Daoy (cell line): ENCODE measurements around the gene ASPHD1. TPM values are rescaled to one million over a fixed set of nuclear protein-coding genes. Genes with fewer than 3 reads are reported as not detected.
"Not testable (repeated sequence)": the region's sequence is repeated elsewhere in the genome, so short reads cannot be mapped to it uniquely, and the experiment has no call there.

ENCODE experiments used
- DNase-seq: peaks from one replicate; pipeline ENCODE4 v3.0.0-alpha.2; 2015; ENCODE audit warnings: low read depth
- total RNA-seq: library from RNA; depleted of rRNA; stranded (reverse); fragments of >200 nt; shearing (Covaris generic); gene quantifications from 2 replicates; pipeline ENCODE4 v1.2.3, GENCODE V29; 2014; rRNA removed

Gene ASPHD1
- total RNA-seq: 0.89 and 2.2 TPM in 2 replicates

GRCh38 chr16:29900102-29900887, at the start of gene ASPHD1:
ASPHD1 (plus strand) TSS chr16:29900488; CDS start chr16:29900972, 484 bp downstream.
- DNase-seq: peak; percentile 84

DNA sequence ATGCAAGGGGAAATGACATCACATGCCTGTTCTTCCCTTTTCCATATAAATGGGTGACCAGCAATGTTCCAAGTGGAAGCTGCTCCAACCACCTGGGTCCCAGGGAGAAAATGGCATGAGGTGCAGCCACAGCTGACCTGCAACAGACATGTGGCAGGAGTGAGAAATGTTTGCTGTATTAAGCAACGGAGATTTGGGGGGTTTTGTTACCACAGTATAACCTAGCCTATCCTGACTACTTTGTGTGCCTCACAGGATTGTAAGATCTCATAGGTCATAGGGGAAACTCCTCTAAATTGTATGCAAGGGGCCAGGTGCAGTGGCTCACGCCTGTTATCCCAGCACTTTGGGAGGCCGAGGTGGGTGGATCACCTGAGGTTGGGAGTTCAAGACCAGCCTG, 49.3 kb upstream of the ASPHD1 start:
- DNase-seq: no peak

- DNase-seq: no peak
Measured at GRCh38 chr16:29852654-29853053, 47.6 kb upstream of the ASPHD1 start.

- no peak for DNase-seq
Measured at GRCh38 chr16:29854520-29855100, 45.7 kb upstream of the ASPHD1 start.

DNA sequence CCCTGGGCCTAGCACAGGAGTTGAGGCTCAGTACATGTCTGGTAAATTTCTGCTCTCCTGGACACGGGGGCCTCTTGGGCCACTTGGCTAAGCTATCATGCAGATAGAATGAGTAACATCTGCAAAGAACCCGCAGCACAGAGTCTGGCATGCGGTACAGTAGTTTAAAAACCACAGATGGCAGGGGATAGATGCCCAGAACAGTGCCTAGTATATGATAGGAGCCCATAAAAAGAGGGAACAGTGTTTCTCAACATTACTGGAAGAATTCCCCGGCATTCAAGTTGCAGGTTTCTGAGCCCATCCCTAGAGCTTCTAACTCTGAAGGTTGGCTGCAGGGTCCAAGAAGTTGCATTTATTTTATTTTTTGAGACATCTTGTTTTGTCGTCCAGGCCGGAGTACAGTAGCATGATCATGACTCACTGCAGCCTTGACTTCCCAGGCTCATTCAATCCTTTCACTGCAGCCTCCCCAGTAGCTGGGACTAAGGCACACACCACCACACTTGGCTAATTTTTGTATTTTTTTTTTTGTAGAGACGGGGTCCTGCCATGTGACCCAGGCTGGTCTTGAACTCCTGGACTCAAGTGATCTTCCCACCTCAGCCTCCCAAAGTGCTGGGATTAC, 43.0 kb upstream of the ASPHD1 start:
- DNase-seq: peak; percentile 17

DNA sequence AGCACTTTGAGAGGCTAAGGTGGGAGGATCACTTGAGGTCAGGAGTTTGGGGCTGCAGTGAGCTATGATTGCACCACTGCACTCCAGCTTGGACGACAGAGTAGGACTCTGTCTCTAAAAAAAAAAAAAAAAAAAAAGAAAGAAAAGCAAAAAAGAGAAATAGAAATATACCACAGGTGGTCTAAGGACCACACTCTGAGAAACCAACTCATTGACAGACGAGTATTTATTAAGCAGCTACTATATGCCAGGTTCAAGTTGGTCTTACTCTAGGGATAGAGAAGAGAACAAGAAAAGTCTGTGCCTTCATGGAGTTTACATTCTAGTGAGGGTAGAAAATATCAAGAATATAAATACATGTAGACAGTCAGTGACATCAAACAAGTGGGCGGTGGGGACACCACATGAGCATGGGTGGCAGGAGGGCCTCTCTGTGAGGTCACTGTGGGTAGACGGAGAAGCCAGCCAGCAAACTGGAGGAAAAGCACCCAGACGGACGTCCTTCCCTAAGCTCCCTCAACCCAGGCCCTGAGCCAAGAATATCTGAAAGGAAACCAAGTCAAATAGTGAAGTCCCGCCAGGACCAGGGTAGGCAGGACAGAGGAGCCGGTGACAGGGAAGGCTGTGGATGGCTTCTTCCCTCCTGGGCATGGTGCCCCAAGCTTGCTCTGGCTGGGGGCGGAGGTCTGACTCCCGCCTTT, 42.0 kb upstream of the ASPHD1 start:
- DNase-seq: no peak

DNA sequence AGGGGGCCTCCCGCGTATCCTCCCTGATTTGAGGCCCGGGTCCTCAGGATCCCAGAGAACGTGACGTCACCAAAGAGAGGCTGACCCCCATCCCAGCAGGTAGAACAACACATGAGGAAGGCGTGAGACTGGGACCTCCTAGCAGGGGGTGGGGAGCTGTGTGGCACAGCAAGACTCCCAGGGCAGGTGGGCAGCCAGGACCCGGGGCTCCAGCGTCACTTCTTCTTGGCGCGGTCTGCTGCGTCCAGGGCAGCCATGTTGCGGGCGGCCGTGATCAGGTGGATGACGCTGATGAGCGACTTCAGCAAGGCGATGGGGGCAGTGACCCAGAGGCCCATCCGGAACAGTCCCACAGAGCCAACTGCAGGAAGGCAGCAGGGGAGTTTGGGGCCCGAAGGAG, 41.3 kb upstream of the ASPHD1 start:
- no peak for DNase-seq

DNA sequence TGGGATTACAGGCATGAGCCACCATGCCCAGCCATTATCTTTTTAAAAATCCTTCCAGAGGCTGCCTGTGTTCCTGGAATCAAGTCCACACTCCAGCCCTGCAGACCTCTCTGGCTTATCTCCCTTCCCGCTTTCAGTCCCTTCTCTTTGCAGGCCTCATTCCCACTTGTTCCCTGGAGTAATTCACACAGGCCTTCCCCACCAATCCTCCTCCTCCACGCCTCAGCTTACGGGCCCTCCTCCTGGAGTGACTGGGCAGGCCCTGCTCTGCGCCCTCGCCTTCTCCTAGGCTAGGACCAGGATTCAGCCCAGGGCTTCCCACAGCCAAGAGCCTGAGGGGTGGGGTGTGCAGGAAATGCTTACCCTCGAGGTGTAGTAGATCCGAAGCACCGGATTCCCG, 40.1 kb upstream of the ASPHD1 start:
- DNase-seq: no peak

GRCh38 chr16:29862383-29862883, 37.9 kb upstream of the ASPHD1 start:
- DNase-seq: peak; percentile 14

DNA sequence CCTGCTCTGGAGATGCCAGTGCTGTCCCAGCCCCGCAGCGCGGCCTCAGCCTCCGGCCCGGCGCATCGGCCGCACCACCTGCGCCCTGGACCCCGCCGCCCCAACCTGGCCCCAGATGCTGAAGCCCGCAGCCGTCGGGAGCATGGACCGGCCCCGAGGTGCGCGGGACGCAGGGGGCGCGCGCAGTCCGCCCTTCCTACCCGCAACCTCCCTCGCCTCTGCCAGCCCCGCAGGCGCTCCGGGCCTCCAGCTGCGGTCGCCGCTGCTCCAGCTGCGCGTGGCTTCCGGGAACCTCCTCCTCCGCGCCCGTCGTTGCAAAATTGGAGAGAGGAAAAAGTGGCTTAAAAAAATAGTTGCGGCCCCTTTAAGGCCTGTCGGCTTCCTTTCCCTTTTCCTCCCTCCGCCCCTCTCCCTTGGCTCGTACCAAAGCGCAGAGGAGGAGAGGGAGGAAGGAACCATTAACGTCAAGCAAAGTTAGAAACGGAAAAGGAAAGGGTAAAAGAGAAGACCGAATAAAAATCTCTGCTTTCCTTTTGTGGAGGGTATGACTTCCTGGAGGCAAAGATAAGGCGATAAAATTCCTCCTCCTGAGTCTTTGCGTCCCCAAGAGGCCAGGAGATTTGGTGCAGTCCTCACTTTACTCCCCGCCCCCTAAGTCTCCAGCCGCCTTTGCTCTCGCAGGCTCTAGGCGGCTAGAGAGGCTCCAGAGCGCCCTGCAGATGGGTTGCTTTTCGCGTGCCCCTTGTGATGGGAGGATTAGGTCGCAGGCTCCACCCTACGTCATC, 37.2 kb upstream of the ASPHD1 start, which contains the start of gene CDIPT:
Gene CDIPT, minus strand, starts transcription at position 343 of the 785 bp plus-strand sequence. CDS start 369 bp downstream, outside the sequence.
- peak; percentile 94 for DNase-seq

DNA sequence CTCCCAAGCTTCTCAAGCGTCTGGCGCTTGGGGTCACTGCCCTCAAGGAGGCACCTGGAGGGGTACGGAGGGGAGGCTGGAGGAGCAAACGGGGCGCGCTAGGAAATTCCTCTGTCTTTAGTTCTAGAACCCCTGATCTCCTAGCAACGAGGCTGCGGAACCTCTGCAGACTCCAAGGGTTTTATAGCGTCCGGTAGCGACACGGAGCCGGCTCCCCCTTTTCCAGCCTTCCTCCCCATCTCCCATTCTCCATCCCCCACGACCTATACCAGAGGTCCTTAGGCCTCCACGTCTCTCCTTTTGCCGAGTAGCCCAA, 36.7 kb upstream of the ASPHD1 start:
- DNase-seq: no peak

- no peak for DNase-seq
Measured at GRCh38 chr16:29864205-29864604, 36.1 kb upstream of the ASPHD1 start.

- DNase-seq: peak; percentile 18
Measured at GRCh38 chr16:29868396-29869009, 31.8 kb upstream of the ASPHD1 start.

GRCh38 chr16:29869067-29869466, 31.2 kb upstream of the ASPHD1 start:
- DNase-seq: not testable (repeated sequence)

GRCh38 chr16:29871822-29872546, 28.3 kb upstream of the ASPHD1 start:
- DNase-seq: no peak

DNA sequence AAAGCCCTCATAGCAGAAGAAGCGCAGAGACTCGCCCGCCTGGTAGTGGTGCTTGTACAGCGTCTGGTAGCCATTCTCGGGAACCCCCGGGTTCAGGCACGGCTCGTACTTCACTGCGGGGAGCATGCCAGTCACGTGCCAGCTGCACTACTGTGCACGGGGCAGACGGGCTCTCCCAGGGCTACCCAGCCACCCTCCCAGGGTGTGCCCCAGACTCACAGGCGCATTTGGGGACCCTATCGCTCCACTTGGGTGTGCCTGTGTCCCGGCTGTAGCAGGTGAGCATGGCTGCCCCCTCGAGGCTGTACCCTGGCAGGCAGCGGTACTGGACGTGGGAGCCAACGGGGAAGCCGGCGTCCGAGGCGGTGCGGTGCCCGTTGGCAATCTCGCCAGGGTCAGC, 27.0 kb upstream of the ASPHD1 start:
- no peak for DNase-seq

GRCh38 chr16:29875206-29875605, 25.1 kb upstream of the ASPHD1 start:
- no peak for DNase-seq

- DNase-seq: no peak
Measured at GRCh38 chr16:29876217-29876593, 24.1 kb upstream of the ASPHD1 start.

- no peak for DNase-seq
Measured at GRCh38 chr16:29876594-29877249, 23.6 kb upstream of the ASPHD1 start.
